ENCODE results near the gene RNF175.

Gene RNF175

GRCh38 chr4:153790500-153790865, 30.7 kb upstream of the RNF175 start:
- no peak overlapping the region for H3K4me3 ChIP-seq (ENCODE audit: low read depth, low read length)
- no peak for DNase-seq (ENCODE audit: low read depth)
- no peak for TF ChIP-seq CTCF (IDR thresholded peaks at IDR 0.05; ENCODE audit: control insufficient read depth, extremely low read depth, insufficient read depth)

- TF ChIP-seq CTCF (IDR thresholded peaks at IDR 0.05; ENCODE audit: control insufficient read depth, extremely low read depth, insufficient read depth): no peak
- no peak for DNase-seq (ENCODE audit: low read depth)
- H3K4me3 ChIP-seq (ENCODE audit: low read depth, low read length): no peak overlapping the region
These were observed 30.1 kb upstream of the RNF175 start for GRCh38 chr4:153789741-153790499.

GRCh38 chr4:153788413-153789276, 28.8 kb upstream of the RNF175 start, which contains the start of gene SFRP2:
TSS of gene SFRP2 (minus strand) at chr4:153789083. CDS start at chr4:153788835, 248 bp downstream.
- no peak for DNase-seq (ENCODE audit: low read depth)
- no peak for TF ChIP-seq CTCF (IDR thresholded peaks at IDR 0.05; ENCODE audit: control insufficient read depth, extremely low read depth, insufficient read depth)
- no peak within 1 kb of the TSS for H3K4me3 ChIP-seq (ENCODE audit: low read depth, low read length)

GRCh38 chr4:153788051-153788412, 28.2 kb upstream of the RNF175 start:
- TF ChIP-seq CTCF (IDR thresholded peaks at IDR 0.05; ENCODE audit: control insufficient read depth, extremely low read depth, insufficient read depth): no peak
- no peak for DNase-seq (ENCODE audit: low read depth)
- no peak overlapping the region for H3K4me3 ChIP-seq (ENCODE audit: low read depth, low read length)

- no peak for TF ChIP-seq CTCF (IDR thresholded peaks at IDR 0.05; ENCODE audit: control insufficient read depth, extremely low read depth, insufficient read depth)
- DNase-seq (ENCODE audit: low read depth): no peak
- H3K4me3 ChIP-seq (ENCODE audit: low read depth, low read length): no peak overlapping the region
These were observed 27.8 kb upstream of the RNF175 start for GRCh38 chr4:153787575-153787974.

DNA sequence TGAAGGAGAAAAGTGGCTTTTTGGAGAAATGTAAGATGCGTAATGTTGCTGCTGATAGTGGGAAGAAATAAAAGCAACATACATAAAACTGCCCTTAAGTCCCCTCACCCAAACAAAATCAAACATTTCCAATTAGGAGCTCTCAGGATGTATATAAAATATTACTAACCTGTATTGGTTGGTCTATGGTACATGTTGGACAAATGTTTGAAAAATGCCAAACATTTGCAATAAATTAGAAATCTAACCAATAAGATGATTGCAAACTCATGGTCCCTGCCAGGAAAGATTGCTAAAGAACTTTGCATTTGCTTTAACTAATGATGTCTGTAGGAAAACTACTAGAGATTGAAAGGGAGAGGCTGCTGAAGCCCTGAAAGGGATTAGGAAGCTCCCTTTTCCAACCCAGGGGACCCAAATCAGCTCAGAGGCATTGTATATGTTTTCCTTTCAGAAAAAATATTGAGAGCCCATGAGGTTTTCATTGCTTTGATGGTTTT, 27.3 kb upstream of the RNF175 start:
- no peak overlapping the region for H3K4me3 ChIP-seq (ENCODE audit: low read depth, low read length)
- no peak for TF ChIP-seq CTCF (IDR thresholded peaks at IDR 0.05; ENCODE audit: control insufficient read depth, extremely low read depth, insufficient read depth)
- no peak for DNase-seq (ENCODE audit: low read depth)
